ENCODE measurements around the gene CACNA1A. TPM values are rescaled to one million over a fixed set of nuclear protein-coding genes. Genes with fewer than 3 reads are reported as not detected.

CACNA1A gene
- total RNA-seq, 2 donors from 2014 or later: 6.7 to 7.6 TPM

GRCh38 chr19:13255041-13255718 lies 251.1 kb downstream of the CACNA1A start:
- intact Hi-C loops (cut with DNase I): loop anchor here (10.0 kb wide), 1 partner anchor 280 kb away; no protein-coding TSS in a partner anchor
- TF ChIP-seq POLR2A (IDR thresholded peaks at IDR 0.05) (no peak), CTCF (IDR thresholded peaks at IDR 0.05) (no peak)
- Histone ChIP-seq H3K4me3 (no peak overlapping the region), H3K27me3 (peaks cover 0 to 10% of the 10 kb centered on the region in 2 donors), H3K4me1 (no peaks in the 10 kb centered on the region), H3K36me3 (replicated peaks in 1 of 2; ENCODE audit: insufficient read depth in 1 of 2, low read depth in 2 of 2) (no peaks in the 10 kb centered on the region), H3K9me3 (peaks cover 0 to 9% (median 0%) of the 10 kb centered on the region in 3 donors), H3K27ac (no peak overlapping the region)
- DNase-seq (no peak), ATAC-seq (no peak)
- 66 to 72% methylated on average over 21 of the region's 21 CpGs for WGBS, 2 donors

GRCh38 chr19:13252569-13253335 lies 253.5 kb downstream of the CACNA1A start:
- peaks cover 0 to 10% of the 10 kb centered on the region in 2 donors for H3K27me3 ChIP-seq
- ATAC-seq (no peak), DNase-seq (no peak)
- WGBS, 2 donors: 61 to 85% methylated on average over 4 to 8 of the region's 11 CpGs
- H3K4me1 ChIP-seq: no peaks in the 10 kb centered on the region
- no peak overlapping the region for H3K4me3 ChIP-seq
- intact Hi-C loops (cut with DNase I): loop anchor here (10.0 kb wide), 1 partner anchor 278 kb away; no protein-coding TSS in a partner anchor
- H3K9me3 ChIP-seq: peaks cover 0 to 9% (median 0%) of the 10 kb centered on the region in 3 donors
- no peak overlapping the region for H3K27ac ChIP-seq
- no peak for TF ChIP-seq CTCF (IDR thresholded peaks at IDR 0.05)
- TF ChIP-seq POLR2A (IDR thresholded peaks at IDR 0.05): no peak
- H3K36me3 ChIP-seq (replicated peaks in 1 of 2; ENCODE audit: insufficient read depth in 1 of 2, low read depth in 2 of 2): no peaks in the 10 kb centered on the region

- H3K4me1 ChIP-seq: no peaks in the 10 kb centered on the region
- ATAC-seq (no peak), DNase-seq (no peak)
- no peak overlapping the region for H3K4me3 ChIP-seq
- no peak overlapping the region for H3K27ac ChIP-seq
- 76 to 80% methylated on average over 9 to 12 of the region's 12 CpGs for WGBS, 2 donors
- H3K36me3 ChIP-seq (replicated peaks in 1 of 2; ENCODE audit: insufficient read depth in 1 of 2, low read depth in 2 of 2): no peaks in the 10 kb centered on the region
- intact Hi-C loops (cut with DNase I): no loop called here
- TF ChIP-seq POLR2A (IDR thresholded peaks at IDR 0.05) (no peak), CTCF (IDR thresholded peaks at IDR 0.05) (no peak)
- no peaks in the 10 kb centered on the region for H3K27me3 ChIP-seq
- H3K9me3 ChIP-seq: no peaks in the 10 kb centered on the region
Observed at GRCh38 chr19:13244920-13245319, 261.4 kb downstream of the CACNA1A start.

- no peaks in the 10 kb centered on the region for H3K36me3 ChIP-seq (replicated peaks in 1 of 2; ENCODE audit: insufficient read depth in 1 of 2, low read depth in 2 of 2)
- 60 to 67% methylated on average over 25 of the region's 25 CpGs for WGBS, 2 donors
- intact Hi-C loops (cut with DNase I): no loop called here
- no peak for ATAC-seq
- TF ChIP-seq CTCF (IDR thresholded peaks at IDR 0.05) (no peak), POLR2A (IDR thresholded peaks at IDR 0.05) (no peak)
- no peaks in the 10 kb centered on the region for H3K9me3 ChIP-seq
- H3K4me3 ChIP-seq: no peak overlapping the region
- H3K27ac ChIP-seq: no peak overlapping the region
- H3K27me3 ChIP-seq: no peaks in the 10 kb centered on the region
- no peaks in the 10 kb centered on the region for H3K4me1 ChIP-seq
- no peak for DNase-seq
Observed at GRCh38 chr19:13241231-13242104, 264.8 kb downstream of the CACNA1A start.

All from body of pancreas (tissue), 4 donors.